Activated CD8-positive, alpha-beta memory T cell treated with anti-CD3 and anti-CD28 coated beads, Interleukin-2, amount 50 U/mL, for 24 hours (primary cell): ENCODE measurements around the gene RTCB.
A peak's percentile ranks its signal among the peaks of the same experiment; 100 is the strongest.

Experiments used
- DNase-seq: peaks from one replicate; pipeline ENCODE4 v3.0.0-alpha.2; 2020; ENCODE audit errors: extremely low read depth

The RTCB gene

GRCh38 chr22:32411829-32412592, at the start of gene RTCB:
Gene RTCB, minus strand, starts transcription at chr22:32412247. Its CDS starts 91 bp downstream, at chr22:32412156.
- peak; percentile 79 for DNase-seq

- DNase-seq, result no peak
These were observed 45.0 kb upstream of the RTCB start for GRCh38 chr22:32457031-32457430.

- no peak for DNase-seq
These were observed 36.9 kb upstream of the RTCB start for GRCh38 chr22:32448980-32449379.

GRCh38 chr22:32446321-32446720, 34.3 kb upstream of the RTCB start:
- DNase-seq, result no peak

- no peak for DNase-seq
These were observed 32.0 kb upstream of the RTCB start for GRCh38 chr22:32444068-32444467.

- no peak for DNase-seq
These were observed 18.3 kb upstream of the RTCB start for GRCh38 chr22:32430352-32430751.

GRCh38 chr22:32426881-32427280, 14.8 kb upstream of the RTCB start:
- no peak for DNase-seq

- DNase-seq, result no peak
These were observed 11.6 kb upstream of the RTCB start for GRCh38 chr22:32423664-32424063.

- no peak for DNase-seq
These were observed 10.0 kb upstream of the RTCB start for GRCh38 chr22:32422062-32422461.

- no peak for DNase-seq
These were observed 9.4 kb upstream of the RTCB start for GRCh38 chr22:32421484-32421883.

- DNase-seq, result no peak
These were observed 5.9 kb upstream of the RTCB start for GRCh38 chr22:32417906-32418305.

GRCh38 chr22:32416556-32417085, 4.6 kb upstream of the RTCB start:
- no peak for DNase-seq

- no peak for DNase-seq
These were observed 2.1 kb upstream of the RTCB start for GRCh38 chr22:32414191-32414590.

- no peak for DNase-seq
These were observed 1.7 kb upstream of the RTCB start for GRCh38 chr22:32413719-32414118.

GRCh38 chr22:32411402-32411801, 645 bp downstream of the RTCB start:
- DNase-seq, result no peak

- no peak for DNase-seq
These were observed 1.6 kb downstream of the RTCB start for GRCh38 chr22:32410459-32410858.

- no peak for DNase-seq
These were observed 2.1 kb downstream of the RTCB start for GRCh38 chr22:32409977-32410376.

- DNase-seq, result no peak
These were observed 4.1 kb downstream of the RTCB start for GRCh38 chr22:32407936-32408335.

GRCh38 chr22:32407312-32407711, 4.7 kb downstream of the RTCB start:
- no peak for DNase-seq

GRCh38 chr22:32404021-32404420, 8.0 kb downstream of the RTCB start:
- no peak for DNase-seq

GRCh38 chr22:32401486-32401885, 10.6 kb downstream of the RTCB start:
- no peak for DNase-seq

GRCh38 chr22:32396746-32397145, 15.3 kb downstream of the RTCB start:
- DNase-seq, result no peak

GRCh38 chr22:32396255-32396654, 15.8 kb downstream of the RTCB start:
- DNase-seq, result no peak

- DNase-seq, result no peak
These were observed 16.9 kb downstream of the RTCB start for GRCh38 chr22:32395107-32395506.
